CD4-positive, alpha-beta T cell treated with Interferon alpha-2 for 1 hour (primary cell): ENCODE measurements around the gene WHRN.
A peak's percentile ranks its signal among the peaks of the same experiment; 100 is the strongest.

Experiments
- DNase-seq, 2 donors: peaks; one replicate each; pipeline ENCODE4 v3.0.0-alpha.2; 2020 to 2022

The WHRN gene

DNA sequence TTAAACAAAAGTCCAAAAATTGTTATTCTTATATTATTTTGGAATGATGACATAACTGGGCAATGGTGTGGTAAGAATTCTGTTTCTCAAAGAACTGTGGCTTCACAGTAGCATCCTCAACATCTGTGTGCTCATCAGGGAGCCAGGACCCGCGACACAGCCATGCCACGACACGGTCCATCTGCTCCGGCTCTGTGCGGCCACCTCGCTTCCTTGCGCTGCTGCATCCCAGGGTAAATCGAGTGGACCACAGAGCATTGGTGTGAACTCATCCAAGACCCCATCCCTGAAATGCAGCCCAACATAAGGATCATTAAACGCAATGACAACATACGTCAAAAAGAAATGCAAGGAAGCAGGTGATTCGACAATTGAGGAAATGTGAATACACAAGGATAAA, 15.3 kb downstream of the WHRN start:
- no peak for DNase-seq

DNA sequence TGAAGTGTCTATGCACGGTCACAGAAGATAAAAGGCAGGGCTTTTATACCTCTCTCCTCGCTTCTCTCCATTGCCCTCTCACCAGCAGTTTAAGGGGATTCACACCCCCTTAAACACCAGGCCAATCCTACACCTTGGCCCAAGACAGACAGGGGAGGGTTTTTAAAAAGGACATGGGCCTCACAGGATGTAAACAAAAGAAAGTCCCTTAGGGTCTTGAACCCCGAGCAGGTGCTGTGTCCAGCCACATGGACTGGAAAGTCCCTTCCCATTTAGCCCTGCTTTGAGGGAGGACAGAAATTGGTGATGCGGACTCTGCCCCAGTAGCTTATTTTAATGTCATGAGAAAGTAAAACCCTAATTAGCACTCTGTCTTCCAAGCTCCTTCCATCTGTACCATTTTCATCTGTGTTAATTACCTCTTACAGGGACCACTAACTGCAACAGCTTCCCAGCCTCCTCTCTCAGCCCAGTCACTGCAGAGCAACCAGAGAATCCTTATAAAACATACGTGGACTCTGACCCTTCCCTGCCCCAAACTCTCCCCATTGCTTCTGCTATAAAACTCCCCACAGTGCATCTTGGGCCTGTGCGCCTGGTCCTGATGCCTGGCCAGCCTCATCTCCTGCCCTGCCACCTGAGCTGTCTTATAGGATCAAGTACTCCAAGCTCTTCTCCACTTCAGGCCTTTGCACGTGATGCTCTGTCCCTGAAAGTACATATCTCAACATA, 16.7 kb downstream of the WHRN start:
- DNase-seq, result no peak

DNA sequence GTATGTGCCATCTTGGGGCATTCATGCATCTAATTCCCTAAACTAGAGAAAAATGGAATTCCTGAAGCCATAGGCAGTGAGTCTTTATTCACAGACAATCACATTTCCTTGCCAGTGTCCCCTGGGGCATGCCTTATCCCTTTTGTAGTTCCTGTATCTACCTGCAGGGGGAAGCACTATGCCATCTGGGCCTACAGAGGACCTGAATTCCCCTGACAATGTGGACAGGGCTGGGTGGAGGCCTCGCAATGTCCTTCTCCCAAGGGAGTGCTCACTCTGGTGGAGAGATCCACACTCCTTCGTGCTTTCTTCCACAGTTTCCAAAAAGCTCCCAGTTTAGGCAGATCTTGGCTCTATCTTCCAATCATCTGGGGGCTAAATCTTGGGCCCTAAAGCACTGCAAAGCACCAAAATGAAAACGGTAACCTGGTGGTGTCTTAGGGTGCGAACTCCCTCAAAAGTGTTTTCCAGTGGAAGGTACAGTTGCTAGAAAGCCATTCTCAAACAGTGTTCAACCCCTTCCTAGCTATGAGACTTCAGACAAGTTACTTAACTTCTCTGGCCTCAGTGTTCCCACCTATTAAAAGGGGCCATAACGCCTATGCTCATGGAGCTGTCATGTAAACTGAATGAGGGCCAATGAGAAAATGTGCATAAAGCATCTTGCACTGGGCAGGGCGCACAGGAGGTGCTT, 17.5 kb downstream of the WHRN start:
- DNase-seq, result peak; percentile 66 to 83

DNA sequence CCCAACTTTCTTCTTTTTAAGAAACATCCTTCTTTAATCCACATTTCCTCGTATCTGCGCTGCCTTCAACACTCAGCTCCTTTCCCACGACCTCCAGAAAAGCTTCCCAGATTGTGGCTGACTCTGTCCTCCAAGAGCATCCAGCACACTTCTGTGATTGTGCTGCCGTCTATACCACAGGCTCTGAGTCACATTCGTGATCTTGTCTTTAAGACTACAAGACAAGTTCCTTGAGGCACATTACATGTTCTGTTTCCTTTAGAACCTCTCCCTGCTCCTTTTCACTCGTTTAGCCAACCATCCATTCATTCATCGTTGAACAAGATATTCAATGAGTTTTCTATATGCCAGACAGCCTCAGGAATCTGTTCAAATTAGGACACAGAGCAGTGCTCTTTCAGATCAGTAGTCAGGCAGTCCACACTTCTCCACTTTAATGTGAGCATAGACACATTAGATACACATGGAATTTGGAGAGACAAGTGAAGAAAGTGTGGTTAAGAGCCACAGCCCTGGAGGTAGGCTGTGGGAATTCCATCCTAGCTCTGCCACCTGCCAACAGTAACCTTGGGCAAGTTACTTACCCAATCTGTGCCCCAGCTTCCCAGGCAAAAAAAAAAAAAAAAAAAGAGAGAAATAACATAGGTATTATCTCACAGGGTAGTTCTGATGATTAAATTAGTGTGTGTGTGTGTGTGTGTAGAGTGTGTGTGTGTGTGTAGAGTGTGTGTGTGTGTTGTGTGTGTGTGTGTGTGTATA, 18.9 kb downstream of the WHRN start:
- no peak for DNase-seq

DNA sequence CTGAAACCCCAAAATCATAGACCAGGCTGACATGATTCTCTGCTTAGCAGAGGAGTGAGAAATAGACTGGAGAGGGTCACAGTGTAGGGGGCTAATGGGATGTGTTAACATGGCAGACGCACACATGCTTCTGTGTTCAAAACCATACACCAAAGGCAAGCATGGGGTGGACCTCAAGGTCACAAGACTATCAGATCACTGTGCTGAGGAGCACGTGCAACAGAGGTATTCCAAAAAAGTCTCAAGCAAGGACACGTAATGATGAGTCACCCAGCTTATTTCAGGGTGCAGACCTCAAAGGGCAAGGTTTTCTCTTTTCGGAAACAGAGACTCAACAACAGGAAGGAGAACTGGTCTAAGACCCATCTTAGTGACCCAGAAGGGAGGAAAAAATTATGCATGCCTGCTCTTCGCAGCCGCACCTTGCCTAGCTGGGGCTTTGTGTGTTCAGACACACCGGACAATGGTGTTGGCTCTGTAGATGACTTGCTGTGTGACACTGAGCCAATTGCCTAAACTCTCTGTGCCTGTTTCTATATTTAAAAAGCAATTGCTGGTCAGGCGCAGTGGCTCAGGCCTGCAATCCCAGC, 20.3 kb downstream of the WHRN start:
- peak; percentile 46 to 47 for DNase-seq

DNA sequence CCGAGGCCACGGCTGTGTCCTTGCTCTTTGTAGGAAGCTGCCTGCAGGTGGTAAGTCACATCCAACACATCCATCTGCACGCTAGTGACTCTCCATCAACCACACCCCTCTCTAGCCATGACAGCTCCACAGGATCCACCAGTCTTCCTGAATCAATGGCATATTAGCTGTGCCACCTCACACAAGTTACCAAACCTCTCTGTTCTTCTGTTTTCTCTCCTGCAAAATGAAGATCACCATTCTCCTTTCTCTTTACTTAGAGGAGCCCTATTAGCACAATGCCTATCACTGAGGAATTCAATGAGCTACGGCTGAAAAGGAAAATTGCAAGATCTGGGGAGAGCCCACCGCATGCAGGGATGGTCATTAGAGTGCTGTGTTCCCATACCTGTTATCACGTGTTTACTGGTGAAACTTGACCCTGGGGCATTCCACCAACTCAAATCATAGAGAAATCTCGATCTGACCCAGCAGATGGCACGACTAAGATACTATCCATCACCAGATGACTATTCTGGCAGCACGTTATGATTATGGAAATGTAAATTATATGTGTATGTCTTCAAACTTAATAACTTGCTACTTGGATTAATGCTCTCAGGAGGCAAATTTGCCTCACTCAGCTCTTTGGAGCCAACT, 20.9 kb downstream of the WHRN start:
- no peak for DNase-seq

DNA sequence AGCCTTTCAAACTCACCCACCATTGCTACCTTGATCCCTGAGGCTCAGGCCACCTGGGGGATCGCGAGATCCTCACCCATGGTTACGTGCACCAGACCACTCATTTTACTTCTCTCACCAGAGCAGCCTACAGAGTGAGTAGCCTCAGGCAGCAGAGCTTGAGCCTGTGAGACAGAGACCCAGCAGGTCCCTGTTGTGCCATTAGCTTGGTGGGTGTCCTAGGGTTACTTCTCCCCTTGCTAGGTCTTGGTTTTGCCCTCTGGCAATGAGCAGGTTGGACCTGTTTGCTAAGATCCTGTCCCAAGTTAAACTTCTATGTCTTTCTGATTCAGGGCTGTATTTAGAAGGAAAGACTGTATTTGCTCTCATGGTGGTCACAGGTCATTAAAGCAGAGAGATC, 21.8 kb downstream of the WHRN start:
- no peak for DNase-seq

DNA sequence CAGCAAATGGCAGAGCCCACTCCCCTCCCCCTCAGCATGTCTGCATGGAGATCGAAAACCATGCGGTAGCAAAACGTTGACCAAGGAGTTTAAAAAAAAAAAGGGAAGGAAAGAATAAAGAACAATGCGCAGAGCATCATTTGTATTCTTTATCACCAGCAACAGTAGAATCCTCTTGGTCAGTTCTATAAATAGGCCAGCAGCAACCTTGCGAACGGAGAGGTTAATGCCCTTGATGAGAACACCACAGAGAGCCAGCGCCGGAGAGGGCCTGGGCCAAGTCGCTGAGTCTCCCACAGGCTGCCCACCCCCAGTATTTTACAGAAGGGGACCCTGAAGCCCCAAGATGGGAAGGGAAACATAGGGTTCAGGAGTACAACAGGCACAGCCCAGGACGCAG, 22.7 kb downstream of the WHRN start:
- no peak for DNase-seq

DNA sequence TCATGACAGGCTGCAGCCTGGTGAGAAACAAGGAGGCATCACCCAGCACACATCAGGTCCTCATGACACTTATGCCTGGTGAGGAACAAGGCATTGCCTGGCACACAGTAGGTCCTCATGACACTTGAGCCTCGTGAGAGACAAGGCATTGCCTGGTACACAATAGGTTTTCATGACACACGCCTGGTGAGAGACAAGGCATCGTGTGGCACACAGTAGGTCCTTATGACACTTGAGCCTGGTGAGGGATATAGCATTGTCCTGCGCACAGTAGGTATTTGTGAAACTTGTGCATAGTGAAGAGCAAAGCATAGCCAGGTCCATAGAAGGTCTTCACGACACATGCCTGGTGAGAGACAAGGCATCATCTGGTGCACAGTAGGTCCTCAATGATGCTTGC, 23.5 kb downstream of the WHRN start:
- no peak for DNase-seq

DNA sequence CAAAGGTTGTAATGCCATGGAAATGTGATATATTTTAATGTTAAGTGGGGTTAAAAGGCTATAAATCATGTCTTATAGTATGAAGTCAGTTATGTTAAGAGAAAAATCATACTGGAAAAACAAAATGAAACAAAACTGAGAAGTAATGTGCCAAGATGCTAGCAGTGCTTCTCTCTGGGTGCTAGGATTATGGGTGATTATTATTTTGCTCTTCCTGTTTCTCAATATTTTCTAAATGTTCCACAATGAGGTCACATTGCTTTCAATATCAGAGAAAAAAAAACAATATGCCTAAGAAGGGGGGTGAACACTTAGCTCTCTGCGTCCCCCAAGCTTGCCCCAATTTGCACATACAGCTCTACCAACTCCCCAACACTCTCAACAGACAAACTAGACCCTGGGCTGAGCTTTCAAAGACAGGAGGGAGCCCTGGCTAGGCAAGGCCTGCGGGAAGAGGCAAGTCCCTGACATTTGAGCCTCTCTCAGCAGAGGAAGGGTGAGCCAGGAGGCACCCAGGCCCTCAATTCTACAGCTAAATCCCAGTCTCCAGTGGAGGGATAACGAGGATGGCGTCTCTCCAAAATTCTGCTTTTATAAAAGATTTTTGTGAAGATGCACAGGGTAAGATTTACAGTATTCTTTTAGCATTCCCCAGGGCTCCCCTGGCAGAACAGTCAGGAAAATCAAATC, 24.4 kb downstream of the WHRN start:
- DNase-seq, result no peak

DNA sequence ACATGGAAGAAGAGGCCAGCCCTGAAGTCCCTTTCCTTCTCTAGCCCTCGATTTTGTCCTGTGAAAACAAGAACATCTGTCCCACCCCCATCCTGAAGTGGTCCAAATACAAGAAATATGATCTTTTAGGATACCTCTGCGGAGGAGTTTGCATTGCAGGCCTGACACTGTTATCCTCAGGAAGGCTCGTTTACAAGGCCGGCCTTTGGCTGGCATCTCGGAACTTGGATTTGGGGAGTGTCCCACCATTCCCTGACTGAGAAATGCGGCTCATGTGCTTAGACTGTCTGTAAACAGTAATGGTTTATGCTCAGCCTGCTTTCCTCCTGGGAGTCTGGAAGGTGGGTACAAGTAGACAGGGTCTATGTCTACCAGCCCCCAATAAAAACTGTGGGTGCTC, 26.4 kb downstream of the WHRN start:
- DNase-seq, result no peak

DNA sequence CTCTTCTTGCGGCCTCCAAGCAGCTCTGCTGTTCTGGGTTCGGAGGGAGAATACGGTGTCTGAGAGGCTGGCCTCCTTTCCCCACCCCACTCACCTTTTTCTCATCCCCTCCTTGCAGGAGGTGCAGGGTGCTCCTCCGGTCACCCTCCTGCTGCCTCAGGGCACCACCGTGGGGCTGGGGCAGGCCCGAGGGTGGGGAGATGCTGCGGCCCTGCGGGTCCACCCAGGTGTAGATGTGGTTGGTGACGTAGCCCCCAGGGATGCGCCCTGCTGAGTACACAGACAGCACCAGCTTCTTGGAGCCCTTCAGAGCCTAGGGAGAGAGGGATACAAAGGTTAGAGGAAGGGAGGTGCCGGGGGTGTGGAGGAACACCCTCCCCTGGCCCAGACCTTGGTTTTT, 26.8 kb downstream of the WHRN start:
- DNase-seq, result no peak

DNA sequence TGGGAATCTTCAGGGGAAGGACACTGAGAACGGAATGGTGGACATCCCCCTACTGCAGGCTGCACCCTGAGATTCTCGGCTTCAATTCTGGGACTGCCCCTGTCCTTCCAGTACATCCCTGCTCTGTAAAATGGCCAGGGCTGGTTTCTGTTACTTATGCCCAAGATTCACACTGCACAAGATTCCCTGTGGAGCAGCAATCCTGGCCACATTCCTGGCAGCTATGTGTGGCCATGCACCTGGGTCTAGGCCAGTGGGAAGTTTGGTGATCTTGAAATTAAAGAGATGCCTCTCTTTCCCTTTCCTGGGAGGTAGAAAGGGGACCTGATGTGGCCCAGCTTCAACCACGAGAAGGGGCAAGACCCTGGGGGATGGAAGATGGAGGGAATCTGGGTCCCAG, 27.6 kb downstream of the WHRN start:
- no peak for DNase-seq

DNA sequence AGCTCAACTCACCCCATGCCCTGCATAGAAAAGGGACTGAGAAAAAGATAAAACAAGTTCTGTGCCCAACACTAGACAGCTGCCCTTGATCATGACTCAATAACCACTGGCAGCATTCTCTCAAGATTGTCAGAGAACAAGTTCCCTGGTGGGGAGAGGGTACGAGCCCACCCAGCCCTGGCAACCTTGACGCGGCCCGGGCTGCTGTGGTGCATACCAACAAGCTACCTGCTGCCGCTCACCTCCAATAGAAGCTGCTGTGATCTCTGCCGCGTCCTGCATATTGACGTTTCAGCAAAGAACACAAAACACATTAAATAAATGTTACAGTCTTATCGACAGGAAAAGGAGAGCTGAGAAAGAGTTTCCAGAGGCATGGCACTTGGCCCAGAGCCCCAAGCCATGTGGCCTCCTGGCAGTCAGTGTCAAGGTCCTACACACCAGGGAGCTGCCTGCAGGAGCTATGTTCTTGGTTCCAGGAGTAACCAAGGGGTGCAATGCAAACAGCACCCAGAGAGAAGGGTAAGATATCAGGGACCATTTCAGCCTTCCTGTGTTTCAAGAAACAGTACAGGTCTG, 28.3 kb downstream of the WHRN start:
- DNase-seq, result no peak

DNA sequence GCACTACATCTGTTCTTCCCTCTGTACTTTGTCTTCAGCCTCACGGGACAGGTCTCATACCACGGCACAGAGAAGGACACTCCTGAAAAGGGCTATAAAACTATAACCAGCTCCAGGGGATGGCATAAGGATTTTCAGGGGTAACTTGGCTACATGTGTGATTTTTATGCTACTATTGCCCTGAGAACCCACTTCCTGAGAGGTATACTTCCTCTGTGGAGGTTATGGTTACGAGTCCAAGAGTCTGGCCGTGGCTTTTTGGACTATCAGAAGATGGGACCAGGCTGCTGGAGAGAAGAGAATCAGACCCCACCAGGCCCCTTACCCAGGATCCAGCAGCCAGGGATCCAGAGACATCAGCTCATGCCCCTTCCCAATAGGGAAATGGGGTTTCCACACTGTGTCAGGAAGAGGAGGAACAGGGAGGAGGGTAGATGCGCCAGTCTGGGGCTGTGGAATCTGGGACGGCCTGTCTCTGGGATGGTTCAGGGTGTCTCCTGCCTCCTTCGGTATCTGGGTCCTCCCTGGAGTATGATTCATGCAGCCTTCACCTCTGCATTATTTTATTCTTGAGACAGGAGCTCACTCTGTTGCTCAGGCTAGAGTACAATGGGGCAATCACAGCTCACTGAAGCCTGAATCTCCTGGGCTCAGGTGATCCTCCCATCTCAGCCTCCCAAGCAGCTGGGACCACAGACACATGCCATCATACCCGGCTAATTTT, 29.7 kb downstream of the WHRN start:
- DNase-seq, result no peak

DNA sequence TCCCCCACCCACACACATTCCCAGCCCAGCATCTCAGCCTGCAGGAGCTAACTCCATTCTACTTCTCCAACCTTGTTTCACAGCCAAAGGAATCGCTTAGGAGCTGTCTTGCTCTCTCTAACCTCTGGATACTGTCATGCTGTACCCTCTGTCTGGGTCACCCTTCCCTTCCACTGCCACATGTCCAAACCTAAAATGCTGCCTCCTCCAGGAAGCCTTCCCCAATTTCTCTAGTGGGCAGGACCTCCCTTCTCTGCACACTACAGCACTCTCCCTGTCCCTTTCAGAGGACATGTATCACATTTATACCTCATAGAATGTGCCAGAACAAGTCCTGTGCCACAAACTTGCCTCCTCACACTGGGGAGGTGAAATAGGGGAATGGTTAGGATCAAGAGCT, 30.8 kb downstream of the WHRN start:
- no peak for DNase-seq

DNA sequence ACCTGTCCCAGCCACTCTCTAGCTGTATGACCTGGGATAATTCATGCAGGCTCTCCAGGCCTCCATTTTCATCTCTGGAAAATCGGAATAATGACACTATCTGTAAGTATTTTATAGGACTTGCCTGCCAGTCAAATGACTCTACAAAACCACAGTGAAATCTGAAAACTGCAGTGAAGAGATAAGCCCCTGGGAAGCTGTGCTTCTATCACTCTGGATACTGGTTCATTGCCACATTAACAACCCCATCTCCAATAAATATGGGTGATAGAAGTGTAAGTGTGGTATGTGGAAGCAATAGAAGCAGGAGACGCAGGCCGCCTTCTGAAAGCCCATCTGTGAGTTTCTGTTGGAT, 31.8 kb downstream of the WHRN start:
- no peak for DNase-seq

DNA sequence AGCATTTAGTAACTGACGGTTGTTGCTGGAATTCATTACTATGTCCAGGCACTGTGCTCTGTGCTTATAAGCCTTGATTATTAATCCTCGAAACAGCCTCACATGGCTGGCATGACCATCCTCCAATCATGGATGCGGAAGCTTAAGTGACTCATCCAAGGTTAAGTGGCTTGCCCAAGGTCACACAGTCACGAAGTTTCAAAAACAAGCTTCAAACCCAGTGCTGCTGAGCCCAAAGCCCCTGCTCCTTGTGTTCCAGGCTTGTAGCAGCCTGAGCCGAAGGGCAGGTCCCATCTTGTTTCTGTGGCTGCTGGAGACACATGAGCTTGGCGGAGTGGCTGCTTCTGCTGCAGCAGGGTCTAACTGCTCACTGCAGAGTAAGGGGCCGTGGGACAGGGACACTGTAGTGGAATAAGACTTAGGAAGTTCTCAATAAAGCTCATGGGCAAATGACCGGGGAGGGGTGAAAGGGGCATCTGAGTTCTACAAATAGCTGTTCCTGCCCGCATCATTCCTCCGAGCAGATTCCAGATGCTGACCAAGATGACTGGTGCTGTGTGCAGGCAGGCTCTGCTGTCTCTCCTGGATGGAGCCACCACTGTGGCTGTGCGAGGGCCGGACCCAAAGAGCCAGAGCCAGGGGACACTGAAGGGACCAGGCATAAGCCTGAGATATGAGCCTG, 32.4 kb downstream of the WHRN start:
- DNase-seq, result no peak

DNA sequence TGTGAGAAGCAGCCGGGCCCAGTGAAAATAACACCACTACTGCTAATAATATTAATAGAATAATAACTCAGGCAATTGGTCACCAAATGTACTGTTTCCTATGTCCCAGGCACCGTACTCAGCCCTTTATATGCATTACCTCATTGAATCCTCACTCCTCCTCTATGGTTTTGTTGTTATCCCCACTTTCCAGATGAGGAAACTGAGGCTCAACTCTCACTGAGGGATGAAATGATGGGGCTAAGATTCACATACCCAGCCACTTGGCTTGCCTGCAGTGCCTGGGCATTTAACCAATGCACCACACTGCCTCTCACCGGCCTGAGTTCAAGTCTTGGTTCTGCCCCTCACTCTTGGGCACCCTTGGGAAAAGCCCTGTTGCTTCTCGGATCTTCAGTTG, 34.1 kb downstream of the WHRN start:
- DNase-seq, result no peak

DNA sequence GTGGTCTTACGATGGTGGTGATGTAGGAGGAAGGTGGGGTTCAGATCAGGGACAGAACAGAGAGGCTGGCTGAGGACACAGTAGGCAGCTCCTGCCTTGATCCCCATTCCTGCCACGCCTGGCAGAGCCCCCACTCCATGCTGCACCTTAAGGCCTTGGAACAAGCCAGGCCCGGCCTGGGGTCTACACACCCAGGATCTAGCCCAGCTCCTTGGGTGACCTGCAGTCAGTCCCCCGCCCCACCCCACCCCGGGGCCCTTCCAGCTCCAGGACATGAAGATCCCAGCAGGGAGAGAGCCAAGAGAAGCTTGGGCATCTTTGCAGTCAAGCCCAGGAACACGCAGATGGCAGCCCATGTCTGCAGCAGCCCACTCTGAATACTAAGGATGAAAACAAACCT, 34.7 kb downstream of the WHRN start:
- DNase-seq, result no peak

DNA sequence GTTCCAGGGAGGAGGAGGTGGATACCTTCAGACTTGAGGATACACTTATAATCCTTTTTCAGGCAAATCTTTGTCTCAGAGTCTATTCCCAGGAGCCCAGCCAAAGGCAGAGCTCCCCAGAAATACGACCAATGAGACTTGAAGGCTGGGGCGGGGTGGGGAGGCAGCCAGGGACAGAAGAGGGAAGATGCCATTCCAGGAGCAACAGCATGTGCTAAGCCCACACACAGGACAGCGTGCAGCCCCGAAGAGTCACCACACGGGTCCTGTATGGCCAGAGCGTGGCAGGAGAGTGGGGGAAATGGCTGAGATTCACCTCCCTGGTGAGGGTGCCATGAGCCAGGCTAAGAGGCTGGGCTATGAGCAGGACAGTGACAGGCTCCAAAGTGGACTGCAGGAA, 35.2 kb downstream of the WHRN start:
- DNase-seq, result no peak
